Fibroblast of skin of back (primary cell): ENCODE measurements around the gene ST7L.
A peak's percentile ranks its signal among the peaks of the same experiment; 100 is the strongest.

Experiments used
- DNase-seq: peaks from one replicate; pipeline ENCODE4 v3.0.0-alpha.2; 2013

ST7L gene

DNA sequence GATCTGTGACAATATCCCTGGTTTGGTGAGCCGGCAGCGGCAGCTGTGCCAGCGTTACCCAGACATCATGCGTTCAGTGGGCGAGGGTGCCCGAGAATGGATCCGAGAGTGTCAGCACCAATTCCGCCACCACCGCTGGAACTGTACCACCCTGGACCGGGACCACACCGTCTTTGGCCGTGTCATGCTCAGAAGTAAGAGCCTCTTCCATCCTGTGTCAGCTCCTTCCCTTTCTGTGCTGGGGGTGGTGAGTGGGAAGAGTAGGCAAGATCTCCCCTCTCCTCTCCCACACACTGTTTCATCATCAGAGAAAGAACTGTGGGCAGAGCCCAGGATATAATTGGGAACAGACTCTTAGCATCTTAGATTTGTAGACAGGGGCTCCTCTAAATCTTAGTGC, 104.0 kb downstream of the ST7L start:
- no peak for DNase-seq

DNA sequence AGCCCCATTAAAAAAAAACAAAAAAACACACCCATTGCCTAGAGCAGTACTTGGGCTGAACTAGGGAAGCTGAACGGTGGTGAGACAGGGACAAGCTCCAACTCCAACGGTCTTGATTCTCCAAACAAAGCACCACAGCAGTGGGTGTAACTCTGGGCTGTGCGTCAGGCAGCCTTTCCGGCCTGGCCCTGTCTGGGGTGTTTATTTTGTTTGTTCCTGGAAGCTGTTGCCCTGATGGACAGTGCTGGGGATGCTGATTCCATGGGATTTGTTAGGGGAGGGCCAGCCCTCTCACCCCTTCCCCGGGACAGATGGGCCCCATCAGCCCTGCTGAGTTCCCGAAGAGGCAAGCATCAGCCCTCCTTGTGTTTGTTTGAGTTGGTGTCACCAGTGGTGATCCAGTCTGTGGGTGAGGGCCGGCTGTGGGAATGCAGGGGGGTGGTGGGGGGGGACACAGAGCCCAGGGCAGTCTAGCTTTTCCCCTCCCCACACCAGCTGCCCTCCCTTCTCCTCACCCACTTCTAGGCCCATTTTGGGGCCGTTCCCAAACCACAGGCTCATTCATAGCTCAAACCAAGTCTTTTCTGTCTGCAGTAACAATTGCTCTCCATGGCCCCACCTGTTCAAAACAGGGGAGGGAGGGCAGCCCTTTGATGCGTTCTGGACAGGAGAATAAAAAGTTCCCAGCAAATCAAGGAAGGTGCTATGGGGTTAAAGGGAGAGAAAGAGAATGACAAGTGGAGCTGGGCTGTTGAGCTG, 105.7 kb downstream of the ST7L start:
- no peak for DNase-seq

DNA sequence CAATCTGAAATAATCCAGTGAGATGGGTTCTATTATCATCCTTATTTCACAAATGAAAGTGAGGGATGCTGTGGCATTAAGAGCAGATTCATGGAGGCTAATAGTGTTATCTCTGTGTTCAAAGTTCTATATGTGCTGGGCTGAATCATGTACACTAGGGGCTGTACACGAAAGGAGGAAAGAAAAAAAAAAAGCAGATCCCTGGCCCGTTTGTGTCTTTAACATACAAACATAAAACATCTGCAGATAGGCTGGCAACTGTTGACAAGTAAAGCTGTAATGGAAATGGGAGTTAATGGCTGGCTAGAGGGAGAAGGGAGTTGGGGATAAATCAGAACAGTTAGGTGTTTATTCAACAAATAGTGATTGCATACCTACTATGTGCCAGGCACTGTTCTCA, 107.0 kb downstream of the ST7L start:
- DNase-seq = no peak

DNA sequence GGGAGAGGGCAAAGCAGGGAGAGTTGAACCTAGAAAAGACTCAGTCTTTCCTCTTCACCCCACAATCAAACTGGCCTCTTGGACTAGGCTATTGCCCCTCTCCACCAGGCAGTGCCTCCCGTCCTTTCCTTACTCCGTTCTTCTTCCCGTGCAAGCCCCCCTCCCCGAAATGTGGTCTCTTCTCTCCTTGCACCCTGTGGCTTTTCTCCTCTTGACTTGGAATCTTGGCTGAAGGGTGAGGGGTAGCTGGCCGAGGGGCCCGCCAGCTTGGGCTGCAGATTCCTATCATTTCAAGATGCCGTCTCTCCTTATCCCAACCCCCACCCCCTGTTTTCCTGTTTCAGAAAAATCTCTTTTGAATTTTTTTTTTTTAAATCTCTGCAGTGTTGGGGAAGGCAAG, 108.6 kb downstream of the ST7L start:
- no peak for DNase-seq

DNA sequence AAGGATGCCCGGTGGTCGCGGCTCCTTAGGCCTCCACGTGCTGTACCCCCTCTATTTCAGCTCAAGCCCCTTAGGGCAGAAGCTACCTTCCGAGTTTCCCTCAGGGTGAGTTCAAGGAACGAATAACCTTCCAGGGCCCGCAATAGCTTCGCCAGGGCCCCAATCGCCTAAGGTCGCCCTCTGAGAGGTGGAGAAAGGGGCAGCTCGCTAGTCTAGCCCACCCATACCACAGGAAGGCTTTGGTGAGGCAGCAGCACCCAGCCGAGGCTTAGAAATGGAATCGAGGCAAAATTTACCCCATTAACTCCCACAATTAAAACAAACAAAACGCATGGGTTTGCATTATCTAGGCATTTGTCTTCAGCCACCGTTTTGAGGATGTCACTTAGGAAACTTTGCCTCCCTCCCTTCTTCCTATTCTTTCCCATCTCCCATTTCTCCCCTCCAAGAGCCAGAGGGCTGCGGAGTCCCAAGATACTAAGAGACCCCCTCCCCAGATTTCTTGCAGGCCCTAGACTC, 109.2 kb downstream of the ST7L start:
- DNase-seq = no peak

DNA sequence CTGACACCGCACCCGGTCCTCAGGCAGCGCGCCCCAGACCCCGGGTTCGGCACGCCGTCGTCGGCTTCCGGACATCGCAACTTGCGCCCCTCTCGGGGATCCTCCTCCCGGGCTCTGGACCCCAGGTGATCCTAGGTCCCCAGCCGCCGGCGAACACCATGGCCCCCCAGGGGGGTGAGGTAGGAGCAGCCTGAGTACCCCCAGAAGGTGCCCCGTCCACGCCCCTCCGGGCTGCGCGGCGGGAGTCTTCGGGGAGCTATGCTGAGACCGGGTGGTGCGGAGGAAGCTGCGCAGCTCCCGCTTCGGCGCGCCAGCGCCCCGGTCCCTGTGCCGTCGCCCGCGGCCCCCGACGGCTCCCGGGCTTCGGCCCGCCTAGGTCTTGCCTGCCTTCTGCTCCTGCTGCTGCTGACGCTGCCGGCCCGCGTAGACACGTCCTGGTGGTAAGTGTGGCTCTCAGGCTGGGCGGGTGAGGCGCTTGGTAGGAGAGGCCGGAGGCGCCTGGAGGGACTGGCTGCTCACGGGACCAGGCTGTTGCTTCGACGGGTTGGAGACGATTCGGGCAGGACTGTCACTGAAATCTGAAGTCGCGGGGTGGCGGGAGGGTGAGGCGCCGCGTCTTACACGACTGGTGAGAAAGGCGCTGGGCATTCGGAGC, 109.8 kb downstream of the ST7L start:
- no peak for DNase-seq

DNA sequence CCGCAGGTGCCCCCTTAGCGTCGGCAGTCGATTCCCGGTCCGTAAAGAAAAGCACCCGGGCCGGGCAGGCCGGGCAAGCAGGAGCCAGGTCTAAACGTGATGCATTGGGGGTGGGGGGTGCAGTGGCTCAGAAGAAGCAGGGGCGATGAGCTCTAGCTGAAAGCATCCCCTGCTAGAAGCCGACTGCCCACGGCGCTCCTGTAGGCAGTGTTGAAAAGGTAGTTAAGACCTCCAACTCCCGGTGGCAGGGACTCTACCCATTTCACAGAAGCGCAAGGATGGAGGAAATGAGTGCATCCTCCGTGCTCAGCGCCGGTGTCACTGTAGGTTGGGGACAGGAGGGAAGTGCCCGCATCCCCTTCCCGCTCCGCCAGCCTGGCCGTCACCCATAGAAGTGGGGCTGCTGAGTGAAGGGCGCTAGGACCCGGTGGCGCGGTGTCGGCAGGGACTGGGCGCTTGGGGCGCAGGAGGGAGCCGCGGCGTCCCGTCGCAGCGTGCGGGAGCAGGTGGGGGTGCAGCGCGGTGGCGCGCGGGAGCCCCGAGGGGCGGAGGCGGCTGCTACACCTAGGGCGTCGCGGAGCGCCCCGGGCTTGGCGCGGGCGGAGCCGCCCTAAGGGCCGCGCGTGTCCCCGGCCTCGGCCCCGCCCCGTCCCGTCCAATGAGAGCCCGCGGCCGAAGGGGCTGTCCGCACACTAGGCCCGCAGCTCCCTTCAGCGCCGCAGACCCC, 110.5 kb downstream of the ST7L start, which contains the start of gene WNT2B:
WNT2B (plus strand) TSS at position 688 of the 727 bp plus-strand sequence. CDS start 298 bp downstream, outside the sequence.
- no peak for DNase-seq

DNA sequence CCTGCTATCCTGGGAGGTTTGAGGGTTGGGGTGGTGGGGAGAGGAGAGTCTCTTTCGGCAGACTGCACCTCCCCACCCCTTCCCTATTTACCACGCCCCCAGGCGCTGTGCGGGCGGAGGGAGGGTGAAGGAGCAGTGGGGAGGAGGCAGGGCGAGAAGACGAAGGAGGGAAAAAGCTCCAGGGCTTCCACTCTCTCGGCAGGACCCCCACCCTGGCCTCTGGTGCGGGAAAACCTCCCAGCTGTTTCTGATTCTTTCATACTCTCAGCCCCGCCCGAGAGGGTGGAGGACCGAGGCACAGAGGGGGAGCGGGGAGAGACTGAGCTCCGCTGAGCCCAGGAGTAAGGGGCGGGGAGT, 111.0 kb downstream of the ST7L start:
- DNase-seq = no peak

DNA sequence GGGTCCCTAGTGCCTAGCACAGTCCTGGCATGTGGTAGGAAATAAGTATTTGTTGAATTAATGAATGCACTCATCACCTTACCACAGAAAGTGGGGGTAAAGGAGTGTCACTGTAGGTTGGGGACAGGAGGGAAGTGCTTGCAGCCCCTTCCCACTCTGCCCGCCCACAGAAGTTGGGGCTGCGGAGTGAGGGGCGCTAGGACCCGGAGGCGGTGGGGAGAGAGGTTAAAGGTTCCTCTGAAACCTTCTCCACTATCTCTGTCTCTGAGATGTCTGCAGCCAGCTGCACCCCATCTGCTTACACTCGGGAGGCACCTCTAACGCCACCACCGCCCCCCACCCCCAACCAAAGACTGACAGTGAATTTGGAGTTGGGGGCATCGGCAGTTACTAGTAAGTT, 111.6 kb downstream of the ST7L start:
- DNase-seq = no peak

DNA sequence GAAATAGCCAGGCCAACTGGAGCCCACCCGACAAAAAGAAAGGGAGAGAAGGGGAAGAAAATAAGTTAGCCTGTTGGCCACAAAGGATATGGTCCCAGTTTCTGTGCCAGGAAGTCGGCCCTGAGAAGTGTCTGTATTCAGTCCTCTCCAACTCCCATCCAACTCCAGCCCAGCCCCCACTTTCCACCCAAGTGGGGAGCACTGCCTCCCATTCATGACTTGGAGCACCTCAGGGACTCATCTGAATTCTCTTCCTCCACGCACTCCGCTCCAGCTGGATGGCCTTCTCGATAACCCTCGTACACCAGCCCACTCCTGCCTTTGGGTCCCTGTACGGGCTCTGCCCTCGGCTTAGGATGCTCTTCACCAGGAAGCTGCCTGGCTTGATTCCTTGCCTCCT, 112.2 kb downstream of the ST7L start:
- no peak for DNase-seq

DNA sequence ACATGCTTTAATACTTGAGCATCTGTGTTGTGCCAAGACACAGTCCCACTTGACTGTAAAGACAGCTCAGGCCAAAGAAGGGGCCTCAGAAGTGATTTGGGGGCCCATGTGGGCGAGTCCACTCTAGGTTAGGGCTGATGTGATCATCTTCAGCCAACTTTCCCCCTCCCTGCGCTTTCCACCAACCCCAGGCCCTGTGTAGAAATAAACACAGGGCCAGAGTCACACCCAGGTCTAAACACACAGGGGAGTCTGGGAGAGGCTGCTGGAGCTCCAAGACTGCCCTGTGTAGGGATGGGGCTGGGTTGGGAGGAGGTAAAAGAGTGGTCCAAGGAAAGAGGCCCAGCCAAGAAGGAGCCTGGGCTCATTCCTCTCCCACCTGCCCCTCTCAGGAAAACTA, 112.6 kb downstream of the ST7L start:
- no peak for DNase-seq

DNA sequence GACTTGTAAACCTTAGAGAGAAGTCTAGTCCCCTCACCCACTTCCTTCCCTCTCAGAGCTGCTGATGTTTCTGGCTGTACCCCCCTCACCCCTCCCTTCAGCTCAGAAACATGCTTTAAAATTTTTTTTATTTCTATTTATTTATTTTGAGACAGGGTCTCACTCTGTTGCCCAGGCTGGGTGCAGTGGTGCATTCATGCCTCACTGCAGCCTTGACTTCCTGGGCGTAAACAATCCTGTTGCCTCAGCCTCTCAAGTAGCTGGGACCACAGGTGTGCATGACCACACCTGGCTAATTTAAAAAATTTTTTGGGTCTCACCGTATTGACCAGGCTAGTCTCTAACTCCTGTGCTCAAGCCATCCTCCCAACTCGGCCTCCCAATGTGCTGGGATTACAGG, 113.1 kb downstream of the ST7L start:
- no peak for DNase-seq

DNA sequence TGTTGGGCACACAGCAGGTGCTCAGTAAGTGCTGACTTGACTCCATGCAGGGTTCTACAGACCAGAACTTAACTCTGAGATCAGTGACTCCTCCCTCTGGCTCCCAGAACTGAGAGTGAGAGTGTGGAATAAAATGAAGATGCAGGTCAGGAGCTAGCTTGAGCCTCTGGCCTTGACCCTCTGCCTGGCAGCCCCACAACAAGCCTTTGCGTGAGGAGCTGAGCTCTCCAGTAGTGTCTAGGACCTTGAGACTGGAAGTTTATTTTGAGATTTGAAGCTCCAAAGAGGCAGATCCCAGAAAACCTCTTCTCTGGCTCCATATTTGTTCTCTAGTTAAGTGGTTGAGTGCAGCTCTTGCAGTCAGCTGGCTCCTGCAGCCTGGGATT, 113.5 kb downstream of the ST7L start:
- no peak for DNase-seq

DNA sequence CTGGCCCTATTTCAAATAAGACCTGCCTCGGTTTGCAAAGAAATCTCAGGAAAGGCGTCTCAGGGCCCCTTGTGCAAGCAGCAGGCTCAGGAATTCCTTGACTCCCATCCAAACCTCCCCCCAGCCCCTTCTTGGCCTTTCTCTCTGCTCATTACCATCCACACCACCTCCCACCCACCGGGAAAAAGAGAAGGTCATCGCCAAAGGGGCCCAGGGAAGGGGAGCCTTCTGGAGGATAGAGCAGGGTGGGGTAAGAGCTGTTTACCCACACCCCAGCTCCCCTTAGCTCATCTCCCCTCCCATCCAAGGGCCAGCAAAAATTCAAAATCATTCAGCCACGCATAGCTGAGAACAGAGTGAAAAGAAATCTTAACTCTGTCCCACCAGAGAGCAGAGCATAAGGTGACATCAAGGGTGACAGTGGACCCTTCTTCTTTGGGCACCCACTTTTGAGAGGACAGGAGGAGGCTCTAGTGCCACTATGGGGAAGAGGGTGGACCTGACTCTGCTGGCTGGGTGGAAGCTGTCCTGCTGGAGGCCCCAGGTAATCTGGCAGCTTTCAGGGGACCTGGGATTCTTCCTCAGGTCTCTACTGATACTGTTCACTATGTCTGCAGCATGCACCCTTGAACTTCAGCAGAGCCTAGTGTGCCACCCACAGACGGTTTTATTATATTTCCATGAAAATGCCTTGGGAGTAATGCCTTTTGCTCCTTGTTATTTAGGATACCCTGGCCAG, 114.1 kb downstream of the ST7L start:
- no peak for DNase-seq

DNA sequence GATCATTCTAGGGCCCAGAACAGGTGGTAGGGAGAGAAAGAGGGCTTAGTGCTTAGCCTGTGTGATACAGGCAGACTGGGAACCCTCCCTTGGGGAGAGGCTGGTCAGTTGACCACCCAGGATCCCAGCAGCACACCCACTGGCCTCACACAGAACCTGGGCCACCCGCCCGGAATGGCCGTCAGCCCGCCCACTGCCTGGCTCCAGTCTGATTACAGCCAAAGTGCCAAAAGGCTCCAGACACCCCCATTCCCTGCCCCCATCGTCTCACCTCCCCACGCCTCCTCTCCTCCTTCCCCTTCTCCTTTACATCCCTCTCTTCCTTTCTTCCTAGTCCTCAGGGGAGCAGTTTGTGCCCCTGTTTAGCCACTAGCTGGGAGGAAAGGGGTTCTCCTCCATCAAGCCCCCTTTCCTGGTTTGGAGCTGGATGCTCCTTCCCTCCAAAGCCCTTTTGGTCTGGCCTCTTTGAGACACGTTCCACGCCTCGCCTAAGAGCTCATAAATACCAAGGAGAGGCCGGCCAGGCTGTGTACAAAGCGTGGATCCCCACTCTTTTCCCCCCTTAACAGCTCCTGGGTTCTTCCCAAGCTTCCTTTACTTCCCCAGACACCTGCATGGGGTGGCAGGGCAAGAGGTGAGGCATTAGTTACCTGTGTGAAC, 114.8 kb downstream of the ST7L start:
- no peak for DNase-seq

DNA sequence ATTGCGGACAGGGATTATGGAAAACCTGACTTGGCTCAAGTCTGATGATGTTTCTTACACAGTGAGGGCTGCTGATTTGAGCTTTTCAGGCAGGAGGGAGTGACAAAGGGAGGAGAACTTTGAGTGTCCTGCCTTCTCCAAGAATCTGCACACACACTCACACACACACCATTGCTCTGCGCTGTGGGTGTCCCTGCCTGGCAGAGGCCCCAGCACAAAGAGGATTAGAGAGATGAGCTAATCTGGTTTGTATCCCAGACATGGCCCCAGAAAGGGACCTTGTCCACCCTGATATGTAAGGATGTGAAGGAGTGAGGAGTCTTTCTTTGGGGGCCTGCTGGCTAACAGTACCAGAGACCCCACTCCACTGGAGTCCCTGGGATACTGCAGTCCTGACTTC, 116.1 kb downstream of the ST7L start:
- DNase-seq = peak; percentile 59

DNA sequence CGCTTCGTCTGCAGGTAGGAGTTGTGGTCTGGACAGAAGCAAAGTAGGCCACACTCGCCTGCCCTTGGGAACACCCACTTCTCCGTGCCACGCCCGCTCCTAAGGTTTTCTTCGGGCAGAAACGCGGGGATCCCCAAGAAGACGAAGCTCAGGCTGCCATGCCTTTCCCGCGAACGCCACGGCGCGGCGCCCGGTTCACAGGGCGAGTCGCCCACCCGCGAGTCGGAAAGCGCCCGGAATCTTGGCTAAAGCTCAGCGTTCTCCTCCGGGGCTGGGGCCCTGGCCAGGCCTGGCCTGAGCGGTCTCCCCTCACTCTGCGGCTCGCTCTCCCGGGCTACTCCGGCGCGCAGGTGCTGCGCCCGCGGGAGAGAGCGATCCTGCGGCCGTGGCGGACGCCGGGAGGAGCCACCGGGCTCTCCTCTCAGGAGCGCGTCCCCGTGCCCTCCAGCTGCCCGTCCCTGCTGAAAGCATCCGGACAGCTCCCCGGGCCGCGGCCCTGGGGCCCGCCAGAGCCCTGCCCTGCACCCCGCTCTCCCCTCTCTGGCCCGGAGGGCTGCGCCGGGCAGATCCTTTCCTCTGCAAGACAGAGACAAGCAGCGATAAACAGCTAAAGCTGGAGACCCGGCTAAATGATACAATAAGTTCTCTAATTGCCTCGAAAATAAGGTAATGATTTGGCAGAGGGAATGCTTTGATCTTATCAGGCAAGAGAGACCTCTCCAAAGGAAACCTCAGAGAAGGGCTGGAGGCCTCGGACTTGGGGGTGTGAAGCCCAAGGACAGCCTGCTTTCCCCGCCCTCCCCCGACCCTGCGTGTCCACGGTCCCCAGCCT, 116.9 kb downstream of the ST7L start:
- peak; percentile 74 for DNase-seq

DNA sequence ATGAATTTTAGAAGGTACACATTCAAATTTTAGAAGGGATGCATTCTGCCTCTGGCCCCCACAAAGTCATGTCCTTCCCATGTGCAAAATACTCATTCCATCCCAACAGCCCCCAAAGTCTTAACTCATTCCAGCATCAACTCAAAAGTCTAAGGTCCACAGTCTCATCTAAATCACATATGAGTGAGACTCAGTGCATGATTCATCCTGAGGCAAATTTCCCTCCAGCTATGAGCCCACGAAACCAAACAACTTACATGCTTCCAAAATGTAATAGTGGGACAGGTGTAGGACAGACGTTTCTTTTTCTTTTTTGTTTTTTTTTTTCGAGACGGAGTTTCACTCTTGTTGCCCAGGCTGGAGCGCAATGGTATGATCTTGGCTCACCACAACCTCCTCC, 122.7 kb downstream of the ST7L start:
- DNase-seq = no peak

DNA sequence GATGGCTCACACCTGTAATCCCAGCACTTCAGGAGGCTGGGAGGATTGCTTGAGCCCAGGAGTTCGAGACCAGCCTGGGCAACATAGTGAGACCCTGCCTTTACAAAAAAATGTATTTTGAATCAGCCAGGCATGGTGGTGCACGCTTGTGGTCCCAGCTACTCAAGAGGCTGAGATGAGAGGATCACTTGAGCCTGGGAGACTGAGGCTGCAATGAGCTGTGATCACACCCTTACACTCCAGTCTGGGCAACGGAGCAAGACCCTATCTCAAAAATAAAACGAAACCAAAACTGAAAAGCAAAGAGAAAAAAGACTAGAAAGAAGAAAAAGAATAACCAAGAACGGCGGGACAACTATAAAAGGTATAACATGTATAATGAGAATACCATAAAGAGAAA, 125.6 kb downstream of the ST7L start:
- DNase-seq = no peak

DNA sequence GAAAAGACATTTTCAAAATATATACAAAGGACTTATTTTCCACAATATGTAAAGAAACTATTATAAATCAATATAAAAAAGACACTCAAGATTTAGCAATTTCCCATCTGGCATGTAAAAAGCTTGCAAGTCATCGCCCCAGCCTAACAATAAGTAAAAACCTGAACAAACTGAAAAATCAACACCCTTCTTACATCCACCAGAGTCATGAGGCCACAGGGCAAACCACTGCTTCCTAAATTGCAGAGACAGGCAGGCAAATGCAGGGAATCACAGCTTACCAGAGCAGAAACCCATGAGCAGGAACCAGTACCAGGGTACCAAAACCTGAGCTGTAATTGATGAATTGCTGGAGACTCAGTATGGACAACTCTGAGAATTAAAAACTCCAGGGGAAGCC, 126.9 kb downstream of the ST7L start:
- no peak for DNase-seq

DNA sequence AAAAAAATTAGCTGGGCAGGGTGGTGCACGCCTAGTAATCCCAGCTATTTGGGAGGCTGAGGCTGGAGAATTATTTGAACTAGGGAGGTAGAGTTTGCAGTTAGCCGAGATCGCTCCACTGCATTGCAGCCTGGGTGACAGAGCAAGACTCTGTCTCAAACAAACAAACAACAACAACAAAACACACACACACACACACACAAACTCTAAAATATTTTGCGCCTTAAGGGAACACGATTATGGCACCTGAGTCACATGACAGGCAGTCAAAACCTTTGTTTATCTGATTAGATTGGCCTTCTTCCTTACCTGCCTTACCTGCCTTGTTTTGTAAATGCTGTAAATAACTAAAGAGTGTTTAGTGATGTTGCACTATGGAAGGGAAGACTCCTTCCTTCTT, 130.8 kb downstream of the ST7L start:
- no peak for DNase-seq
